SU-DHL-6 (cell line): ENCODE results near the gene OR5AP2.

Experiments
- EZH2phosphoT487 ChIP-seq: fragments of 200-600 bp; sonication (generic), shearing (Covaris generic); conservative IDR thresholded peaks from 2 replicates; pipeline ENCODE4 v1.6.1; 2018; ENCODE audit warnings: mild to moderate bottlenecking, antibody characterized with exemption, low read length, moderate library complexity, mixed read lengths
- TF ChIP-seq, protein P1 (sequence below): fragments of 200-600 bp; sonication (generic); IDR thresholded peaks from one replicate; pipeline ENCODE4 v1.5.1; 2017; ENCODE audit warnings: antibody characterized with exemption, mild to moderate bottlenecking, low read length, moderate library complexity; ENCODE audit not compliant: insufficient read depth, poor library complexity, severe bottlenecking

DNA sequence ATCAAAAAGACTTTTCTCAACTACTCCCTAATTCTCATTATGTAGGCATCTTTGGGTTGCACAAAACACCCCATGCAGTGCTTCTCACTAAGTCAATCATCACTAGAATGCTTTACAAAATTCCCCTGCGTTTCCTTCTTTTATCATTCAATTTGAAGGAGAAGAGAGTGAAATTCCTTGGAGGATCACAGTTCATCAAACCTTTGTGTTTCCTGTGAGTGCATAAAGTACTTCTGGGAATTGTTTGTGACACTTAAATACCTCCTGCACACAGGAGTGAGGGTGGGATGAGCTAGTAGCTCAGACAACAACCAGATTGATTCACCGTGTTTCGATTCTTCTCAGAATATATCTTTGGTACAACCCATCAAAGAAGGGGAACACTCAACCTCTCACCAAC, 17.5 kb upstream of the OR5AP2 start:
- TF ChIP-seq, protein P1, sequence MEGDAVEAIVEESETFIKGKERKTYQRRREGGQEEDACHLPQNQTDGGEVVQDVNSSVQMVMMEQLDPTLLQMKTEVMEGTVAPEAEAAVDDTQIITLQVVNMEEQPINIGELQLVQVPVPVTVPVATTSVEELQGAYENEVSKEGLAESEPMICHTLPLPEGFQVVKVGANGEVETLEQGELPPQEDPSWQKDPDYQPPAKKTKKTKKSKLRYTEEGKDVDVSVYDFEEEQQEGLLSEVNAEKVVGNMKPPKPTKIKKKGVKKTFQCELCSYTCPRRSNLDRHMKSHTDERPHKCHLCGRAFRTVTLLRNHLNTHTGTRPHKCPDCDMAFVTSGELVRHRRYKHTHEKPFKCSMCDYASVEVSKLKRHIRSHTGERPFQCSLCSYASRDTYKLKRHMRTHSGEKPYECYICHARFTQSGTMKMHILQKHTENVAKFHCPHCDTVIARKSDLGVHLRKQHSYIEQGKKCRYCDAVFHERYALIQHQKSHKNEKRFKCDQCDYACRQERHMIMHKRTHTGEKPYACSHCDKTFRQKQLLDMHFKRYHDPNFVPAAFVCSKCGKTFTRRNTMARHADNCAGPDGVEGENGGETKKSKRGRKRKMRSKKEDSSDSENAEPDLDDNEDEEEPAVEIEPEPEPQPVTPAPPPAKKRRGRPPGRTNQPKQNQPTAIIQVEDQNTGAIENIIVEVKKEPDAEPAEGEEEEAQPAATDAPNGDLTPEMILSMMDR, result no peak
- TF ChIP-seq EZH2phosphoT487, result no peak
